Rectal smooth muscle tissue (tissue), 1 donor: Measurements from ENCODE around the gene ACTG1.
A peak's percentile ranks its signal among the peaks of the same experiment; 100 is the strongest.

Source experiments
- H3K27ac ChIP-seq: one replicate; pipeline ENCODE4 v1.7.0; 2013; ENCODE audit warnings: low read depth, low read length, inconsistent platforms
- H3K27me3 ChIP-seq: one replicate; pipeline ENCODE4 v1.7.0; 2013; ENCODE audit warnings: low read length; ENCODE audit not compliant: control insufficient read depth, insufficient read depth
- H3K36me3 ChIP-seq: one replicate; pipeline ENCODE4 v1.7.0; 2013; ENCODE audit warnings: low read length; ENCODE audit not compliant: control insufficient read depth, insufficient read depth
- H3K4me1 ChIP-seq: one replicate; pipeline ENCODE4 v1.7.0; 2013; ENCODE audit warnings: low read length; ENCODE audit not compliant: control insufficient read depth, insufficient read depth
- H3K4me3 ChIP-seq: one replicate; pipeline ENCODE4 v1.7.0; 2013; ENCODE audit warnings: low read length
- H3K9ac ChIP-seq: one replicate; pipeline ENCODE4 v1.7.0; 2013; ENCODE audit warnings: low read length

Gene ACTG1

DNA sequence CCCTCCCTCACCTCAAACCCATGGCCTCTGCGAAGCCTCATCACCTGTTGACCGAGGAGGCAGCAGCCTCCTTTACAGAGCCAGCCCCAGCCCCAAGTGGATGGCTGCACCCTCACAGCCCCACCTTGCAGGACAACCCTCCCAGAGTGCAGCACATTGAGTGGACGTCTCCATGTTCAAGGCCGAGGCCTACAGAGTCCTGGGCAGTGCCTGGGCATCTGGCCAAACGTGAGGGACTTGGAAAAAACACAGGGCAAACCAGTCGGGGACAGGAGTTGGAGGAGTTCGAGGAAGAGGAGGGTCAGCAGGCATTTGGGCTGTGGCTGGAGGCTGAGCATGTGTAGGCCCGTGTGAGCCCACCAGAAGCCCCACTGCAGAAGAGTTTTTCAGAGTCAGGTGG is 39.6 kb downstream of the ACTG1 start:
- no peak overlapping the region for H3K27ac ChIP-seq
- H3K4me1 ChIP-seq = no peaks in the 10 kb centered on the region
- no peaks in the 10 kb centered on the region for H3K36me3 ChIP-seq
- H3K27me3 ChIP-seq = no peaks in the 10 kb centered on the region
- H3K9ac ChIP-seq = no peak overlapping the region
- H3K4me3 ChIP-seq = no peak overlapping the region

DNA sequence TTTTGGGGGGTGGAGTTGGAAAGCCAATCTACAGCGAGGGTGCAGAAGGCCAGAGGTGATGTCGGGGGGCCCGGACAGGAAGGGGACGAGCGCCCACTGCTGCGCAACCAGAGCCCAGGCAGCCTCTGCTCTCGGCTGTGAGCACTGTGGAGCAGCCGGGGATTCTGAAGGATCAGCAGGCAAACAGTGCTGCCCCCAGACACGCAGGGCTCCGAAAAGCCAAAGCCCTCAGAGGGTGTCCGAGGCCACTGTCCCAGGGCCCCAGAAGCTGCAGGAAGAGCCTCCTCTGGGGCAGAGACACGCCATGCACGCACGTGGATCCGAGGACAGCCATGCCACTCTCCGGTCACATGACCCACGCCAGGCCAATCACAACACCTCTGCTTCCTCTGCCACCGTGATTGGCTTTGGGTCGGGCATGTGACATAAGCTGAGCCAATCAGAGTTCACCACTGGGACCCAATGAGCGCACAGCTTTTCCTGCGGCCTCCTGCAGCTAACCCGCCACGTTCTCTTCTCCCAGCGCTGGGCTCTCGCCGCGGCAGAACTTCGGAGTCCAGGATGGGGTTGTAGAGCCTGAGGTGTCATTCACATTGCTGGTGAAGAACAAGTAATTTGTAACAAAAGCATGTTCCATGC is 40.7 kb downstream of the ACTG1 start:
- Histone ChIP-seq H3K4me3 (peak overlapping the region; percentile 38), H3K27me3 (no peaks in the 10 kb centered on the region), H3K36me3 (no peaks in the 10 kb centered on the region), H3K4me1 (no peaks in the 10 kb centered on the region), H3K27ac (no peak overlapping the region), H3K9ac (no peak overlapping the region)

DNA sequence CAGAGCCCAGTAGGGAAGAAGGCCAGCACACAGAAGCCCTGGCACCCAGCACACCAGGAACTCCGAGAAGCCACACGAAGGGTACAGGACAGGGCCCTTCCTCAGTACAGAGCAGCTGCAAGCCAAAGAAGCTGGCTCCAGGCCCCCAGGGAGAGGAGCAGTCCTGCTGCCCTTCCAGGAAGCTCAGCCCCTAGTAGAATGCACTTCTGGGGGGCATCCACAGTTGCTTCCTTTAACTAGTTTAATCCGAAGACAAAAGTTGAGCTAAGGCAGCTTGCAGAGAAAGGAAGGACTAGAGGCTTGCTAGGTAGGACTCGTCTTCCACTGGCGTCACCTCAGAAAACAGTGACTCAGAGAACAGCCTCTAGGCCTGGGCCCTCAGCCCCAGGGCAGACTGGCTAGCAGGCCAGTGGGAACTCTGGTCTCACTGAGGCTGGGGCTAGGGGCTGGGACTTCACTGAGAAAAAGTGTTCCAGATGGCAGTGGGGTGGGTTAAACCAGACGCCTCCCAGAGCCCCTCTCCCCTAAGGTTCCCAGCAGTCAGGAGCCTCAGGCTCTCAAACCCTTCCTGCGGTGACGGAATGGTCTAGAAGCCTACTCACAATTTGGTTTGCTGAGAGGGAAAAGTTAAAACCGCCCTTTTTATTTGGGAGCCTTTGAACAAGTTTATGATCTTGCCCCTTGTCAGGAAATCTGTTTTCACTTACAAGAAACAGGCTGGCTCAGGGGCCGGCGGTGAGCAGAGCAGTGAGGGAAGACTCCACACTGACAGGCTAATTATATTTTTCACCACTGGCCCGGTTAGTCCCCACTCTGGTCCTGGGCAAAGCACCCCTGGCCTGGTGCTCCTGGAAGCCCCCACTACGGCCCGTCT is 41.4 kb downstream of the ACTG1 start:
- Histone ChIP-seq H3K27me3 (no peaks in the 10 kb centered on the region), H3K9ac (no peak overlapping the region), H3K4me3 (no peak overlapping the region), H3K27ac (no peak overlapping the region), H3K36me3 (no peaks in the 10 kb centered on the region), H3K4me1 (no peaks in the 10 kb centered on the region)

DNA sequence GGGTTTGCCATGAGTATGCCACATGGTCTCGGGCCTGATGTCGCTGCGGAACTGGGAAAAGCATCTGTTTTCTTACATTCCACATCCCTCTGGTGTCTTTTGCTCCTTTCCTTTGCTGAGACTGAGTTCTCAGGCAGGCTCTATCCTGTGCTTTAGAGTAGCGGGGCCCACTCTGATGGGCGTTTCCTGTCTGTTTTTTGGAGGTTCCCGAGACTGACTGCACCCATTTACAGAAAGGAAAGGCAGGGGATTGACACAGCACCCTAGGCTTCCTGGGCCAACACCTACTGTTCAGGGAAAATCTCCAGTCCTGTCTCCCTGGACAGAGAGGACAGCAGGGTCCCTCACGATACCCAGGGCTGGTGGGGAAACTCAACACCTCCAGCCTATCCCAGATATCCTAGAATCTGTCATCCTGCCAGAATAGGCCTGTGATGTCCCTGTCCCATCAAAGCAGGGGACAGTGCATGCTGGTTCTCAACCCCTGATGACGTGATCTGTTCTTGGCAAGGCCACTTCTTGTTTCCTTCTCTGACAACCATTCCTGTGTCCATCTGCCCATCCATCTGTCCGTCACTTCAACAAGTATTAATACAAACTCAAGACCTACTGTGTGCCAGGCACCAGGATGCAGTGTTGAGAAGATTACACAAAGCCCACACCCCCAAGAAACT is 42.2 kb downstream of the ACTG1 start:
- Histone ChIP-seq H3K27me3 (no peaks in the 10 kb centered on the region), H3K4me3 (no peak overlapping the region), H3K4me1 (no peaks in the 10 kb centered on the region), H3K36me3 (no peaks in the 10 kb centered on the region), H3K27ac (no peak overlapping the region), H3K9ac (no peak overlapping the region)

DNA sequence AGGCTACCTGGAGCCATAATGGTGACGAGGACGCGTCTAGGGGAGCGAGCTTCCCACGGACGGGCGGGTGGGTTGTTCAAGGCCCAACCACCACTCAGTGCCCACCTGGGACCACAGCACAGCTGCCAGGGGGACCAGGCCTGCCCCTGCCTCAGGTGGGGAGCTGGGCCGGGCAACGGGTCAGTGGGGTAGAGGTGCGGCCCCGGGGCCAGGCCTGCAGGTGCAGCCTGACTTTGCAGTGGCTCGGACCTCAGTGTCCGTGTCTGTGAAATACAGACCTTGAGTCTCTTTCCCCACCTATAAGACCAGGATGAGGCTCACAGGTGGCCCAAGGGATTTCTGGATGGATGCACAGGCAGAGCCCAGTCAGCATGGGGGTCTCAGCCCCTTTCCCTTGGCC is 43.3 kb downstream of the ACTG1 start:
- no peak overlapping the region for H3K4me3 ChIP-seq
- no peaks in the 10 kb centered on the region for H3K27me3 ChIP-seq
- H3K27ac ChIP-seq = no peak overlapping the region
- H3K9ac ChIP-seq = no peak overlapping the region
- H3K4me1 ChIP-seq = no peaks in the 10 kb centered on the region
- H3K36me3 ChIP-seq = no peaks in the 10 kb centered on the region

DNA sequence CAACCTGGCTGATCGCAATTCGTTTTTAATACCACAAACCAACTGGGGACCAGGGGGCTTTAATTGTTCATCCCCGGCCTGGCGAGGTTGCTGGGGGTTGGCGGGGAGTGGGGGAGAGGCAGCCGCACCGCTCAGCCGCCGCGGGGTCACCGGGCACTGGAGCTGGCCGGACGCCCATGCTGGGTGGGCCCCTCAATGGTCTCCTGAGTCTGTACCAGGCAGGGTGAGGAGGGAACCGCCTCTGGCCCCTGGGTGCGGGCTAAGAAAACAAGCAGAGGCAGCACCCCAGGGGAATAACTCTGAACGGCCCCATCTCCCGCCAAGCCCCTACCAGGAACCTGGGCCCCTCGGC is 43.9 kb downstream of the ACTG1 start:
- Histone ChIP-seq H3K4me1 (no peaks in the 10 kb centered on the region), H3K27ac (no peak overlapping the region), H3K27me3 (no peaks in the 10 kb centered on the region), H3K4me3 (no peak overlapping the region), H3K9ac (no peak overlapping the region), H3K36me3 (no peaks in the 10 kb centered on the region)

DNA sequence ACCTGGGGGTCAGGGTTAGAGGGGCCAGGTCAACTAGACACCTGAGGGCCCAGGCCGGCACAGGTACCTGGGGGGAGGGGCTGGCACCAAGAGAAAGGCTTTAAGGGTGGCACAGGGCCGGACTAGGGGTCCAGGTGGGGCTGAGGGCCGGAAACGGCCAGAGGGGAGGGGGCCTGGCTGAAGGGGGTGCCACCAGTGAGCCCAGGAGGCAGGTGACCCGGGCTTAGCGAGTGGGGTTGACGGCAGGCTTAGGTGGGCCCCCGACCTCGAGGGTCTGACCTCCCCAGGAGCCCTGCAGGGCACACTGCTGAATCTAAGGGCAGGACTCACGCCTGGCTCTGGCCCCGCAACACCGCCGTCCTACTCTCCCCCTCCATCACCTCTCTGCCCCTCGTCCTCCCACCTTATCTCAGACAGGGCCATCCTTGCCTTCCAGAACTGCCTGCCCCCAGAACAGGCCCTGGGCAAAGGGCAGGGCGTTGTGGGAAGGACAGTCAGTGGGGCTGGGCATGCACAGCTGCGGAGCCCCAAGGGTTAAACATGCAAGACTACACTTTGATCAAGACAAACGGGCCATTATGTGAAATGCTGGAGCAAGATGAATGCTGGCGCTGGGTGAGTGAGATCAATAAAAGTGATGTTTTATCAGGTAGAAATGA is 44.4 kb downstream of the ACTG1 start:
- Histone ChIP-seq H3K27me3 (no peaks in the 10 kb centered on the region), H3K4me1 (no peaks in the 10 kb centered on the region), H3K9ac (no peak overlapping the region), H3K36me3 (no peaks in the 10 kb centered on the region), H3K4me3 (no peak overlapping the region), H3K27ac (no peak overlapping the region)

DNA sequence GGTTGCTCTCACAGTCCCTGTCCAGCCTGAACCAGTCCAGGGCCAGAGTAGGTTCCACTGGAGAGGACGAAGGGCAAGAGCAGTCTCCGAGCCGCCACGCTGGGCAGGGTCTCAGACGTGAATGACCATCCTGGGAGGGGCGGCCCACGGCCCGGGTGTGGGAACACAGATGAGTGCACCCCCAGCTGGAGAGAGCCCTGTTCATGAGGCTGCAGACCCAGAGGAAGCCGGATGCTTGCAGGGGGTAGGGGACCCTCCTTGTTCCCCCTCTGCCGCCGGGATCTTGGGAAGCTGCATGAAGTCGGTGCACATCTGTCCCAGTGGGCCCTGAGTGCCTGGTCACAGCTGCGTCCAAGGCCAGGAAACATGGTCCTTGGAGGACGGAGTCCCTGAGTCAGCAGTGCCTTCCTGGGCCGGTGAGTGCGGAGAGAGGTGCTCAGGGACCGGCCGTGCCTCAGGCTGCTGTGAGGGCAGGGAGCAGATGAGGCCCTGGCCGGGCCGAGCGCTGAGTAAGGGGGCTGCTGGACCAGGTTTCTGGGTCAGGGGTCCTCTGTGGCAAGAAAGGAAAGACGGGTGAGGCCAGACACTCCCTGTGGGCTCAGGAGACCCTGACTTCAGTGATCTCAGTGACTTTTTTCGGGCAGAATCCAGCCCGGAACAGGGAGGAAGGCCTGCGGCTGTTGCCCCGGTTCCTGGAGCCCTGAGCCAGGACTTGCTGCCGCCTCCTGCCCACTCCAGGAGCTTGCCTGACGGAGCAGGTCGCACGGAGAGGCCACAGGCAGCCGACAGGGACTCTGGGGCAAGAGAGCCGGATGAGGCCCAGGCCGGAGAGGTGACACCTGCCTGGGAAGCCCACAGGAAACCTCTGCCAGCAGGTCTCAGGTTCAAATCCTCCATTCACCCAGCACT is 45.8 kb downstream of the ACTG1 start:
- H3K4me3 ChIP-seq = no peak overlapping the region
- no peak overlapping the region for H3K27ac ChIP-seq
- H3K4me1 ChIP-seq = no peaks in the 10 kb centered on the region
- no peaks in the 10 kb centered on the region for H3K36me3 ChIP-seq
- H3K27me3 ChIP-seq = no peaks in the 10 kb centered on the region
- no peak overlapping the region for H3K9ac ChIP-seq

DNA sequence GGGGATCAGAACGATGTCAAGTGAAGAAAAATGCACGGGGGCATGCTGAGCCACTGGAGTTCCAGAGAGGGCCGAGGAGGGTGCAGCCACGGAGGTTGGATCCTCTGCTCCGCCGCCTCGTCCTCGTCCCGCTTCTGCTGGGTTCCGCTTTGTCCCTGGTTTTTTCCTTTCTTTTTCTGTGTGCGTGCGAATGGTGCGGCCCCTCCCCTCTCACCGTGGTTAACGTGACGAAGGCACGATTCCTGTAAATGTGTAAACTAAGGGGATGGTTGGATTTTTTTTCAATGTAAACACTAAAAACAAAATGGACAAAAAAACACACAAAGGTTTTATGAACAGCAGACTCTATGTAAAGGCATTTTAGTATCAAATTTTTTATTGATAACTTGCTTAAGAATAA is 46.7 kb downstream of the ACTG1 start:
- Histone ChIP-seq H3K4me1 (no peaks in the 10 kb centered on the region), H3K4me3 (no peak overlapping the region), H3K27ac (no peak overlapping the region), H3K27me3 (no peaks in the 10 kb centered on the region), H3K36me3 (no peaks in the 10 kb centered on the region), H3K9ac (no peak overlapping the region)

DNA sequence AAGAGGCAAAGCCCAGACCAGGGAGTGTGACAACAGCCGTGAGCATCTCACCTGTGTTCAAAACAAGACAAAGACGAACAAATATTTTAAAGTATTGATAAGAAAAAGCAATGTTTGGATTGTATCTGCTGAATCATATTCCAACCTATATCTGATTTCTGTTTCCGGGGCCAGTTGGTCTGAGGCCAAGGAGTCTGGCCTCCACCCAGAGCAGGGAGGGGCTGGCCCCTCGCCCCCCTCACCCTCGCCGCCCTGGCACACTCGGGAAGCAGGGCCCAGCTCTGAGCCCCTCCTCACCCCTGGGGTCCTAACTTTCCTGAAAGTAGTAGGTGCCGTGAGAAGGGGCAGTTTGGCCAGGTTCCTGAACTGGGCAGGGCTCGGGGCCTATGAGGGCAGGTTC is 48.0 kb downstream of the ACTG1 start:
- Histone ChIP-seq H3K4me3 (no peak overlapping the region), H3K4me1 (no peaks in the 10 kb centered on the region), H3K9ac (no peak overlapping the region), H3K27me3 (no peaks in the 10 kb centered on the region), H3K27ac (no peak overlapping the region), H3K36me3 (no peaks in the 10 kb centered on the region)

DNA sequence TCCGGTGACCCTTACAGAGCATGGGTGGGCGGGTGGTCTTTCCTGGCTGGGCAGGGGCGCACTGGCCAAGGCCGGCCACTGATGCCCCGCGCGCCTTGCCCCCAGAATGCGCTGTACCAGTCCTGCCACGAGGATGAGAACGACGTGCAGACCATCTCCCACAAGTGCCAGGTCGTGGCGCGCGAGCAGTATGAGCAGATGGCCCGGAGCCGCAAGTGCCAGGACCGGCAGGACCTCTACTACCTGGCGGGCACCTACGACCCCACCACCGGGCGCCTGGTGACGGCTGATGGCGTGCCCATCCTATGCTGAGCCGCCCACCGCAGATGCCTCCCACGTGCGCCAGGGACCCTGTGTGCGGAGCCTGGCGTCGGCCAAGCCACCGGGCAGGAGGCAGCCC is 49.1 kb downstream of the ACTG1 start:
- Histone ChIP-seq H3K4me1 (no peaks in the 10 kb centered on the region), H3K27me3 (no peaks in the 10 kb centered on the region), H3K36me3 (no peaks in the 10 kb centered on the region), H3K9ac (no peak overlapping the region), H3K4me3 (no peak overlapping the region), H3K27ac (no peak overlapping the region)
